ENCODE results near the gene MRPL19. TPM values are rescaled to one million over a fixed set of nuclear protein-coding genes. Genes with fewer than 3 reads are reported as not detected.

MRPL19 gene
- total RNA-seq (10 to 100 TPM; 16.7 to 20.9 TPM), total RNA-seq (19.4 to 43.1 reads per million in 2 donors)

DNA sequence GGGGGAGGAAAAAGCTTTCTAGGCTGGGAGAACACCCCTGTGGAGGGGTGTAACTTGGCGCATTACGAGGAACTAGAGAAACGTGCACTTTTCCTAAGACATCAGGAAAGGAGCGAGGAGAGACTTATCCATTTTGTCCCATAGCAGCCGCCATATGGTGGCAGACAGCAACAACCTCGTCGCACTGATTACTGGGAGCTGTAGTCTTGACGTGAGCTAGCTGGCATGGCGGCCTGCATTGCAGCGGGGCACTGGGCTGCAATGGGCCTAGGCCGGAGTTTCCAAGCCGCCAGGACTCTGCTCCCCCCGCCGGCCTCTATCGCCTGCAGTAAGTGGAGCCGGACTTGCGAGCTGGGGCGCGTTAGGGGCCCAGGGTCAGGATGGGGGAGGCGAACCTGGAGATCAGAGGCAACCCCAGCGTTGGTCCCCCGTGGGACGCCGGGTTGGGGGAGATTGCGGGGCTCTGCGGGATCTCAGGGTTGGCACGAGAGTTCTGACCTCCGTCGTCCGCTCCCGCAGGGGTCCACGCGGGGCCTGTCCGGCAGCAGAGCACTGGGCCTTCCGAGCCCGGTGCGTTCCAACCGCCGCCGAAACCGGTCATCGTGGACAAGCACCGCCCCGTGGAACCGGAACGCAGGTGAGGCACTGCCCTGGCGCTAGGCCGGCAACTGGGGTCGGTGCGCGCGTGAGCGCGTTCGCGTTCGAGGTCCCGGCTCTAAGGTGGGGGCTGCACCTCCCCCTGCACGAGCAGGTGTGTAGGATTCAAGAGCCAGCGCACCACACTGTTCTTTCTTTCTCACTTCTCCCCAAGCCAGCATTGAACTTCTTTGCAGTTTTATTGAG lies at the start of gene MRPL19:
Gene MRPL19 (plus strand): TSS at position 201 of the 843 bp plus-strand sequence. CDS start 25 bp downstream, at position 226.
- no peaks in the 10 kb centered on the region for H3K27me3 Mint-ChIP-seq
- ATAC-seq (peak; percentile 98), DNase-seq (peak; percentile 50 to 51 (median 51))
- peak within 1 kb of the TSS; percentile 95 for H3K4me3 Mint-ChIP-seq
- H3K9me3 ChIP-seq (ENCODE audit: control insufficient read depth, low read length, poor library complexity, severe bottlenecking) = no peaks in the 10 kb centered on the region
- H3K27ac Mint-ChIP-seq = peak within 1 kb of the TSS; percentile 92
- peaks cover 12% of the 10 kb centered on the region for H3K4me1 Mint-ChIP-seq
- peaks cover 4% of the 10 kb centered on the region for H3K36me3 Mint-ChIP-seq (ENCODE audit: low read depth)

DNA sequence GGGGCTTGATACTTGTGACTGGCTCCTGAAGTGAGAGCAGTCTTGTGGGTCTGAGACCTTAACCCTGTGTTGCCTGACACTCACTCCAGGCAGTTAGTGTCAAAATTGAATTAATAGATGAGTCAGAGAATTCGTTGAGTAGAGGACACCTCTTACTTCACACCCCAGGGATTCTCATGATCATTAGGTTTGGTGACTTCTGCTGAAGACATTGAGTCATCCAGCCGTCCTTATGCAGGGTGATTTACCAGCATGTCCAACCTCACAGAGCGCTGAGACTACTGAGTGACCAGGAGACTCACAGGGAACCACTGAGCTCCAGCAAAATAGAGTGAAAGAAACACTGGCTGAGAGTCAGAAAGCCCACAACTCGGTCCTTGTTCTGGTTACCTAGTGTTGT lies 49.8 kb upstream of the MRPL19 start:
- DNase-seq (no peak), ATAC-seq (no peak)
- Mint-ChIP-seq H3K4me1 (no peaks in the 10 kb centered on the region), H3K4me3 (no peak overlapping the region), H3K36me3 (ENCODE audit: low read depth) (no peaks in the 10 kb centered on the region), H3K27ac (no peak overlapping the region), H3K27me3 (peaks cover 32% of the 10 kb centered on the region)
- H3K9me3 ChIP-seq (ENCODE audit: control insufficient read depth, low read length, poor library complexity, severe bottlenecking) = no peaks in the 10 kb centered on the region

DNA sequence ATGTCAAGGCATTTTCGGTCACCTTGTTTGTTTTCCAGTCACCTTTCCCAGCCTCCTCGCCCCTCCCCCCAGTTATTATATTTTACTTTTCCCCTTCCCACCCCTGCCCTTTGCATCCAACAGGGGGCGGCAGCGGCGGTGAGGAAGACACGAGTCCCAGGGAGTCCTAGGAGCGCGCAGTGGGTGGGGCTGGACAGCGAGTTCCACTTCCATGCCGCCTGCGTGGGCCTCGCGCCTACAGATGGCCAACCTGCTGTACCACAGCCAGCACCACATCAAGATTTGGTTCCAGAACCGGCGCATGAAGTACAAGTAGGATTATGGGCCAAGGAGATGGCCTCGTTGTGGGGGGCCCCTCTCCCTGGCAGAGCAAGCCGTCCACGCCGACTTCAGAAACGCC lies 48.6 kb upstream of the MRPL19 start:
- Mint-ChIP-seq H3K36me3 (ENCODE audit: low read depth) (no peaks in the 10 kb centered on the region), H3K4me3 (no peak overlapping the region), H3K4me1 (no peaks in the 10 kb centered on the region), H3K27me3 (peaks cover 29% of the 10 kb centered on the region), H3K27ac (no peak overlapping the region)
- no peak for DNase-seq
- no peak for ATAC-seq
- H3K9me3 ChIP-seq (ENCODE audit: control insufficient read depth, low read length, poor library complexity, severe bottlenecking) = no peaks in the 10 kb centered on the region

DNA sequence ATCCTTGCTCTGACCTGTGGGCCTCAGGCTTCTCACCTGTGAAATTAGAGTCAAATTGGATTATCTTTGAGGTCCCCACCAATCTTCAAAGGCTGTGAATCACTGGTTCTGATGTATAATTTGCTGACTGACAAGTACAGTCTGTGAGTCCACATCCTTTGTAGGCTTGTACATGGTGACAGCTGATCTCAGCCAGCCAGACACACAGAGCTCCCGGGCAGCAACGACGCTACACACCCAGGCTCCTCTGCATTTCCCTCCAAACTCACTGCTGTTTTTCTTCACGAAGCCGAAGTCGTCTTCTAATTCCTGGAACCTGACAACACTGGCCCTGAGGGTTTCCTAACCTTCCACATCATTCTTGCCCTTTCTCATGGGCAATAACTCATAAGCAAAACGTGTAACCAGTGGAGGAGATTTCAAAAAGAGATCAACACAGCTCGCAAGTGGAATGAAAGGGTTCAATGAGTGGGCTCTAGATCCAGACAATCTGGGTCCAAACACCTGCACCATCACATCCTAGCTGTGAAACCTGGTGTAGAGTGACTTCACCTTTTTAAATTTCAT lies 47.9 kb upstream of the MRPL19 start:
- Mint-ChIP-seq H3K36me3 (ENCODE audit: low read depth) (no peaks in the 10 kb centered on the region), H3K4me1 (no peaks in the 10 kb centered on the region), H3K4me3 (no peak overlapping the region), H3K27ac (no peak overlapping the region), H3K27me3 (peaks cover 34% of the 10 kb centered on the region)
- ATAC-seq (no peak), DNase-seq (no peak)
- H3K9me3 ChIP-seq (ENCODE audit: control insufficient read depth, low read length, poor library complexity, severe bottlenecking) = no peaks in the 10 kb centered on the region

DNA sequence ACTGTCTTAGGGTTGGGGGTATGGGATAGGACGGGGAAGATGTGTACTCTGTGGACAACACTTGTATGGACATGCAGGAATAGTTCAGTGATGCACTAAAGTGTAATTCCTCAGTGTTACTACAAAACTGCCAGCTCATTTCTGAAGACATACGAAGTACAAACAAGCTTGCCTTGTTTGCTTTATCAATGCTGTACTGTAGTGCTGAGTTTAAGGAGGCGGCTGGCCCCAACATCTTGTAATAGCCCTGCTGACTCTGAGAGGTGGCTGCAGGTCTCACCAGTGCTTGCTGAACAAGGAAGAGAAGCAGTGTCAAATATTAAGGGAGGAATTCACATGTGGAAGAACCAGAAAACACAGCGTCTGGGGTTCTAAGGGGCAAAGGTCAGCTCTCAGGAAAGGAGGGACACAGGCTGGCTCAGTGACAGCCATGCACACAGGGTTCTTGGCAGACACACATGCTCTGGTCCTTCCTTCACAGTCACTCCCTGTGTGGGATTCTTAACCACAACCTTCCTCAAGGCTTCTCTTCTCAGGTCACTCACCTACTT lies 46.0 kb upstream of the MRPL19 start:
- Mint-ChIP-seq H3K27me3 (peaks cover 53% of the 10 kb centered on the region), H3K4me3 (no peak overlapping the region), H3K36me3 (ENCODE audit: low read depth) (no peaks in the 10 kb centered on the region), H3K27ac (no peak overlapping the region), H3K4me1 (no peaks in the 10 kb centered on the region)
- DNase-seq = no peak
- H3K9me3 ChIP-seq (ENCODE audit: control insufficient read depth, low read length, poor library complexity, severe bottlenecking) = no peaks in the 10 kb centered on the region
- ATAC-seq = no peak

DNA sequence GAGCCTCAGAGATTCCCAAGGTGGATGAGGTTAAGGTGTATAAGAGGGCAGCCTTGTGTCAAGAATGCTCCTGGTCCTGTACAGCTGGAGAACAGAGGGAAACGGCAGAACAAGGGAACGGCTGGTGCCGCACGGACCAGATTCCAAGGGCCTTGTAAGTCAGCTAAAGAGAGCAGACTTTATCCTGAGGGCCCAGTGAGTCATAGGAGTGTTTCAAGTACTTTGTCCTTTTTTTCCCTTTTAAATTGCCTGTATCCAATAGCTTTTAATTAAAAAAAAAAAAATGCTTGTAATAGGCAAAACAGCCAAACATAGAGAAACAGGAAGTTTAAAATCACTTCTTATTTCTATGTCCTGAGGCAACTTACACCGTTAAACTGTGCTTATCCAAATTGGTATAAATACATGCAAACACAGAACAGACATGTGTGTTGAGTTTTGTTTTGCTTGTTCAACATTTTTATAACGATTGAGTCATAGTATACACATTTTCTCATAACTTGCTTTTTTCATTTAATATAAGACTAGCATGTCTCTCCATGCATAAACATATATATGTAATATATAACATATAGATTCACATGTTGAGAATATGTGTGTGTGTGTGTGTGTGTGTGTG lies 43.8 kb upstream of the MRPL19 start:
- Mint-ChIP-seq H3K27ac (no peak overlapping the region), H3K27me3 (peaks cover 75% of the 10 kb centered on the region), H3K4me1 (no peaks in the 10 kb centered on the region), H3K4me3 (no peak overlapping the region), H3K36me3 (ENCODE audit: low read depth) (peaks cover 4% of the 10 kb centered on the region)
- no peak for DNase-seq
- H3K9me3 ChIP-seq (ENCODE audit: control insufficient read depth, low read length, poor library complexity, severe bottlenecking) = no peaks in the 10 kb centered on the region
- no peak for ATAC-seq

DNA sequence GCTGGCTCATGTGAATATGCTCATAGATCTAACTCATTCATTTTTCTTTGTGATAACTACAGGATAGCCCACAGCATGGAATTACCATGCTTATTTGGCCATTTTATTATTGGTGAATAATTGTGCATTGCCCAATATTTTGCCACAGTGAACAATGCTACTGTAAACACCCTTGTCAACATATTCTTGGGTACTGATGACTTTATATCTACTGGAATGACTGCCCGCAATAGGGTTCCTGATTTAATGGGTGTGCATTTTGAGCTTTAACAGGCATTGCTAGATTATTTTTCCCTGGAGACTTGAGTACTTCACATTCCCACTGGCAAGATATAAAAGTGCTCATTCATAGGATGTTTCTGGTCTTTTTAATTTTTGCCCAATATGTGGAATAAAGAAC lies 43.1 kb upstream of the MRPL19 start:
- Mint-ChIP-seq H3K4me3 (no peak overlapping the region), H3K27ac (no peak overlapping the region), H3K27me3 (peaks cover 82% of the 10 kb centered on the region)

DNA sequence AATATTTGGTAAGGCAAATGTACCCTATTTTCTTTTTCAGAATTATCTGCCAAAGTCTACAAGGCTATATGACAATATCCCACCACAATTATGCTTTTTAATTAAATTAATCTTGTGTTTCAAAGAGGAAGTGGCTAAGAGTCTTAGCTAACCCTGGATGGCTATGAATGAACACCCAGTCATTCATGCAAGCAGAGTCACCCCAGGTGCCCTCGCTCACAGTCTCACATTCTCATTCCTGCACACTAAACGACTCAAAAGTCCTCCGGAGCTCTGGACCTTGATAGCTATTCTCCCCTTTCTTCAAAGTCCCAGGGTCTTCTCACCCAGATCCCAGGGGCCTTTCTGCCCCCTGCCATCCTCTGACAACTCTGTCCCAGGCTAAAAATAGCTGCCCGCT lies 42.1 kb upstream of the MRPL19 start:
- DNase-seq = no peak
- ATAC-seq = no peak
- H3K9me3 ChIP-seq (ENCODE audit: control insufficient read depth, low read length, poor library complexity, severe bottlenecking) = no peaks in the 10 kb centered on the region
- Mint-ChIP-seq H3K4me1 (no peaks in the 10 kb centered on the region), H3K36me3 (ENCODE audit: low read depth) (peaks cover 4% of the 10 kb centered on the region), H3K27ac (no peak overlapping the region), H3K4me3 (no peak overlapping the region), H3K27me3 (peaks cover 92% of the 10 kb centered on the region)

More for the DNA sequence above, 43.1 kb upstream of the MRPL19 start:
- H3K36me3 Mint-ChIP-seq (ENCODE audit: low read depth) = peaks cover 4% of the 10 kb centered on the region
- DNase-seq = no peak
- no peaks in the 10 kb centered on the region for H3K4me1 Mint-ChIP-seq
- H3K9me3 ChIP-seq (ENCODE audit: control insufficient read depth, low read length, poor library complexity, severe bottlenecking) = no peaks in the 10 kb centered on the region
- no peak for ATAC-seq

DNA sequence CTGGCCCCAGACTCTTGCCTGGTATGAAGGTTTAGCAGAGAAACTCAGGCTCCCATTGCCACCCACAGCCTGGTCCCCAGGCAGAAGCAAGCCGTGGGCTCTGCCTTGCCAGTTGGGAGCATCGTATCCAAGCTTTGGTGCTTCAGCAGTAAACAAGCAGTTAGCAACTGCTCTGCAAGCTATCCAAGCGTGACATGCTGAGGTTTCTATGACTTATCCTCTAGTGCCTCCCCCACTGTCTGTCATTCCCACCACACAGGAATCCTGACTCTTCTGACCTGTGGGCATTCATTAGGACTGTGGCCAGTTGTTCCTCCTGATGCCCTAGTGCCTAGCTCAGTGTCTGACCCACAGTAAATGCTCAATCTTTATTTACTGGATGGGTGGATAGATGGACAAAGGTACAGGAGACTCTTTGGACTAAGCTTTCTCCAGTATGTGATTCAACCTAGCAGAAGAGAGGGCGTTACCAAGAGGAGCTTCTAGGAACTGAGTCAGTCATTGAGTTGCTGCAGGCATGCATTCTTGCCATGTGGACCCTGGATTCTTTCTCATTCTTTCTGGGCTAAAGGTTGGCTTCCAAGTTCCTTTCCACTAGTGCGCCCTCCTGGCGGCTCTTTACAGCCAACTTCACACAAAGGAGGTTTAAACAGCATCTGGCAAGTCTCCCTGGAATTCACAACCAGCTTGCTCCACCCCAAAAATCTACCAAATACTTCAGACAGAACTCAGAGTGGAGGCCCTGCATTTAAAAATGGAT lies 40.6 kb upstream of the MRPL19 start:
- DNase-seq (no peak), ATAC-seq (no peak)
- H3K9me3 ChIP-seq (ENCODE audit: control insufficient read depth, low read length, poor library complexity, severe bottlenecking) = no peaks in the 10 kb centered on the region
- H3K4me3 Mint-ChIP-seq = no peak overlapping the region
- no peaks in the 10 kb centered on the region for H3K4me1 Mint-ChIP-seq
- peaks cover 88% of the 10 kb centered on the region for H3K27me3 Mint-ChIP-seq
- H3K36me3 Mint-ChIP-seq (ENCODE audit: low read depth) = peaks cover 4% of the 10 kb centered on the region
- no peak overlapping the region for H3K27ac Mint-ChIP-seq

DNA sequence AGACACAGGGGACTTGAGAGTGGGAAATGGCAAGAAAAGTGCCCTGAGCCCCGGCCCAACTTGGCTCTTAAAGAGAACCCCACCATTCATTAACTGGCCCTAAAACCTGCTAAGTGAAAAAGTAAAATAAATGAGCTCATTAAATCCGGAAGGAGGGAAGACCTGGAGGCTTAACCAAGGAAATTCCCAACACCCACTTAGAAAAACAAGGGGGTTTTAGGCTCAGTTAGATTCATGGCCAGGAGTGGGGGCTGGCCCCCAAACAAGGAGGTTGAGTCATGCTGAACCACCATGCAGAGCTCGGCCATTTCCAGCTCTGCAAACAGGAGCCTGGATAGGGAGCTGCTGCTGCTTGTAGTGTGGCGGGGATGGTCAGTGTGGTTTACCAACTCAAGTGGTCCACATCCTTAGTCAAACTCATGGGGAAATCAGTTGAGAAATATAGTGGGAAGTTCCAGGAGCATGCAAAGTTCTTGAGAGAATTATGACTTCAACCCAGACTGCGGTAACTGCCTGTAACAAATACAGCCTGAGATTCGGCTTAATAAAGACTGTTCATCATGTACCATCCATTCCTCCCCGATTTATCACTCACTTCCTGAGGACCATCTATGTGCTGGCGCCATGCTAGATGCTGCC lies 39.7 kb upstream of the MRPL19 start:
- no peak overlapping the region for H3K27ac Mint-ChIP-seq
- peaks cover 81% of the 10 kb centered on the region for H3K27me3 Mint-ChIP-seq
- no peaks in the 10 kb centered on the region for H3K9me3 ChIP-seq (ENCODE audit: control insufficient read depth, low read length, poor library complexity, severe bottlenecking)
- no peak for ATAC-seq
- no peak overlapping the region for H3K4me3 Mint-ChIP-seq
- H3K4me1 Mint-ChIP-seq = no peaks in the 10 kb centered on the region
- H3K36me3 Mint-ChIP-seq (ENCODE audit: low read depth) = peaks cover 6% of the 10 kb centered on the region
- no peak for DNase-seq

DNA sequence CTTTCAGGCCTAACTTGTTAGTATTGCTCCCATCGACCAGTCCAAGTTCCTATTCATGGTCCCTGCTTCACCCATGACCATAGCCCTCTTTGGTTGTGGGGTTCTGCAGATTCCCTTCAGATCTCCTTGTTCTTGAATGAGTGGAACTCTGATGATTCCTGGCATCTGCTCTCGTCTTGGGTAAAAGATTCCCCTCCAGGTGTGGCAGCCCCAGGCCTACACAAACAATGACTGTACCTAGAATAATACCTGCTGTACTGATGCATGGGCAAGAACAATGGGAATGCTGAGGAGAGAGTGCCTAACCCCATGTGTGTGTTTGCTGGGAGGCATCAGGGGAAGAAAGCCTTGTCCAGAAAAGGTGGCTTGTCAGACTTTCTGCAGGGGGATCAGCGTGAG lies 39.2 kb upstream of the MRPL19 start:
- Mint-ChIP-seq H3K4me1 (no peaks in the 10 kb centered on the region), H3K27ac (no peak overlapping the region), H3K36me3 (ENCODE audit: low read depth) (peaks cover 9% of the 10 kb centered on the region), H3K27me3 (peaks cover 81% of the 10 kb centered on the region), H3K4me3 (no peak overlapping the region)
- no peak for ATAC-seq
- no peak for DNase-seq
- no peaks in the 10 kb centered on the region for H3K9me3 ChIP-seq (ENCODE audit: control insufficient read depth, low read length, poor library complexity, severe bottlenecking)

DNA sequence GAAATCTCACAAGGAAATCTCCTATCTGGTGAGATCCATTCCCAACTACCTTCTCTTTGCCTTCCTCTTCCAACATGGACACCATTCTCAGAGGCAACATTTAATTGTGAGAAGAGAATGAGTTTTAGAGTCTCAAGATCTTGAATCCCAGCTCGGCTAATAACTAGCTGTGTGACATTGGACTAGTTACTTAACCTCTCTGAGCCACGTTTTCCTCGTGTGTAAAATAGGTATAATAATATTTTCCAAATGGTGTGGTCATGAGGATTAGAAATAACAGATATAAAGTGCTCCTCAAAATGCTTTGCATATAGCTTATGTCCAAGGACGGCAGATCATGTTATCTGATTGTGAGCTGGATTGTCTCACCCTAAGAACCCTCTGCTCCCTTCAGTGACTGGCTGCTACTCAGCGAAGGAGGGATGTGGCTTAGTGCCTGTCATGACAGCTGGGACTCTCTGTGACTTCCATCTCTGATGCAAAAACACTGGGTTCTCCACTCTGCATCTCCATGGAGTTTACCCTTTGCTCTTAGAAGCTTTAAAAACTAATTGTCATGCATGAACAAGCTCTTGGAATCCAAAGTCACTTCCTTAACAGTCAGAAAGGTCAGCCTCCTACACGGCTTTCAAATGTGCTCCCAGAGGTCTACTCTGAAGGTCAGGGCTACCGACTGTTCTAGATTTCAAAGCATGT lies 38.4 kb upstream of the MRPL19 start:
- Mint-ChIP-seq H3K27me3 (peaks cover 86% of the 10 kb centered on the region), H3K36me3 (ENCODE audit: low read depth) (peaks cover 9% of the 10 kb centered on the region), H3K4me3 (no peak overlapping the region), H3K27ac (no peak overlapping the region), H3K4me1 (no peaks in the 10 kb centered on the region)
- ATAC-seq (no peak), DNase-seq (no peak)
- H3K9me3 ChIP-seq (ENCODE audit: control insufficient read depth, low read length, poor library complexity, severe bottlenecking) = no peaks in the 10 kb centered on the region

Measured in T-helper 17 cell (primary cell).